Measurements from ENCODE around the gene SLAMF9.

Gene SLAMF9

DNA sequence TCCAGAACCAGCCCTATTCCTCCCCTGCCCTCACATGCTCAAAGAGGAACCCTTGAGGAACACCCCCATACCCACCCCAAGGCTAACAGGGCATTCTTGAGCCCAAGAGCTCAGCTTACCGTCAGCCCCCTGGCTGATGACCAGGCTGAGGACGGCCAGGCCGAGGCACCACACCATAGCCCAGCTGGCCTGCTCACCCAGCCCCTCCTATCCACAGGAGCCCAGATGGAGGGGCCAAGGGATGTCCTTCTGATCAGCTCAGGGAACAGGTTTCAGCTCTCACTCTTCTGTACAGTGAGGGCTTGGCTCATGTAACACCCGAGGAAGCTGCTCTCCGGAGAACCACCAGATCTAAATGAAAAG lies 10.8 kb downstream of the SLAMF9 start:
- POLR2A ChIA-PET: no interaction called here
- CTCF ChIA-PET: interaction anchor here (1.6 to 3.0 kb wide), 2 partner anchors 62 to 64 kb away, joined by 4 to 11 read pairs; no protein-coding TSS in a partner anchor
- TF ChIP-seq, protein P1, sequence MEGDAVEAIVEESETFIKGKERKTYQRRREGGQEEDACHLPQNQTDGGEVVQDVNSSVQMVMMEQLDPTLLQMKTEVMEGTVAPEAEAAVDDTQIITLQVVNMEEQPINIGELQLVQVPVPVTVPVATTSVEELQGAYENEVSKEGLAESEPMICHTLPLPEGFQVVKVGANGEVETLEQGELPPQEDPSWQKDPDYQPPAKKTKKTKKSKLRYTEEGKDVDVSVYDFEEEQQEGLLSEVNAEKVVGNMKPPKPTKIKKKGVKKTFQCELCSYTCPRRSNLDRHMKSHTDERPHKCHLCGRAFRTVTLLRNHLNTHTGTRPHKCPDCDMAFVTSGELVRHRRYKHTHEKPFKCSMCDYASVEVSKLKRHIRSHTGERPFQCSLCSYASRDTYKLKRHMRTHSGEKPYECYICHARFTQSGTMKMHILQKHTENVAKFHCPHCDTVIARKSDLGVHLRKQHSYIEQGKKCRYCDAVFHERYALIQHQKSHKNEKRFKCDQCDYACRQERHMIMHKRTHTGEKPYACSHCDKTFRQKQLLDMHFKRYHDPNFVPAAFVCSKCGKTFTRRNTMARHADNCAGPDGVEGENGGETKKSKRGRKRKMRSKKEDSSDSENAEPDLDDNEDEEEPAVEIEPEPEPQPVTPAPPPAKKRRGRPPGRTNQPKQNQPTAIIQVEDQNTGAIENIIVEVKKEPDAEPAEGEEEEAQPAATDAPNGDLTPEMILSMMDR (IDR thresholded peaks at IDR 0.05; ENCODE audit: control extremely low read depth, extremely low read depth, low read depth, missing control alignments): no peak
- DNase-seq (ENCODE audit: extremely low spot score): no peak

DNA sequence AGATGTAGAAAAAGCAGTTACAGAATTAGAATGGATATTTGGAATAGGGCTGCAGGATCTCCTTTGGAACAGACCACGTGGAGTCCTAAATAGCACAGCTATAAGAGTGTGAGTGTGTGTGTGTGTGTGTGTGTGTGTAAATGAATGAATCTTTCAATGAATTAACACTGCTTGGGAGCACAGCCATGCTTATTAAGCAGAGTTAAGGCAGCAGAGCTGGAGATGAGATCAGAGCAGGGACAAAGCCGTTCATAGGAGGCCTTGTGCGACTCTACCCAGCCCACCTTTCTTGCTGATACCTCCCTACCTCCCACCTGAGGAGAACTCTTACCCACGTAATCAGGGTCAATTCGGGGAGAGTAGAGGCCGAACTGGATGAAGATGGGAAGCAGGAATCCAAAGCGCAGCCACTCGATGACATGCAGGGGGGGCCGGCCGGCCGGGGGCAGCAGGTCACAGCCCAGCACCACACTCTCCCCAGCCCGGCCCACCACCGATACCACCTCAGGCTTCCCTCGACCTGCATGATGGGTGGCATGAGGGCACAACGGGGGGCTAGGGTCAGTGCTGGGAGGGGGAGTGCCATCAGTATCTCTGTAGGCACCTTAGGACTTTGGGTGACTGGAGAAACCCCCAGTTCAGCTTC lies 11.3 kb downstream of the SLAMF9 start:
- TF ChIP-seq, protein P1 (IDR thresholded peaks at IDR 0.05; ENCODE audit: control extremely low read depth, extremely low read depth, low read depth, missing control alignments): no peak
- ChIA-PET POLR2A (no interaction called here), CTCF (interaction anchor here (1.6 to 3.0 kb wide), 2 partner anchors 63 to 65 kb away, joined by 4 to 11 read pairs; no protein-coding TSS in a partner anchor)
- DNase-seq (ENCODE audit: extremely low spot score): no peak

DNA sequence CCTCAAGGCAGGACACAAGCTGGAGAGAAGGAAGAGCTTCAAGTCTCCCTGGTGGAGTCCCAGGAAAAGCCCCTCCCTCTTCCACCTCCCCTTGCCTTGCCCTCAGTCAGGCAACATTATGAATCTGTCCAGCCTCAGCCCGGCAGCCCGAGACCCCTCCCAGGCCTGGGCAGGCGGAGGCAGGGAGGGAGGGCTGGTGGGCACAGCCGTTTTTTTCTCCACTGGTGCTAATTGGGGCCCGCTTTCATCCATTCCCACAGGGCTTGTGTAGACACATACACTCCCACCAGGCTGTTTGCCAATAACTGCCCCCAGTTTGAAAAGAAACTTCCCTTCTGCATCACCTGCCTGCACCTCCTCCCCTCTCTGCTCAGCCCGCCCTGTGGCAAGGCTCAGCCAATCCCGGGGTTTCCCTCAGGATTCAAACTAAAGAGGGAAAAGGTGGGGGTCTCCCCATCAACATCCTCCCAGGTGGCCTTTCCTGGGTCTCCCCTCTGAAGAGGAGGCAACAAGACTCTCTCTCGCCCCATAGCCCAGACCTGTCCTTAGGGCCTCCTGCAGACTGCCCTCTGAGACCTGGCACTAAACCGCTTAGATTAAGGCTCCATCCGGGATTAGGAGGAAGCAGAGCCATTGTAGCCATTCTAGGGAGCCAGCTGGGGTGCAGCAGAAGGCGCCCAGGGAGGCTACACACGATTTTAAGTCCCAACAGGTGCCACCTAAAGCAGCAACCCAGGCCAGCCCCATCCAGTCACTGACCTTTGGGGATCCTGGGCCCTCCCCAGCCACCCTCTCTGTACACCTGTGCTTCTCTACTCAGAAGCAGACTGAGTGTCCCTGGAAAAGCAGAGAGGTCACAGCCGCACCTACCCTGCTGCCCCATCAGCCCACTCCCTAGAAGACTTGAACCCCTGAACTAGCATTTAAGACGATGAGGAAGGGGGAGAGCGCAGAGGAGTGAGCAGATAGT lies 12.2 kb downstream of the SLAMF9 start:
- ChIA-PET CTCF (interaction anchor here (1.1 to 13.3 kb wide), 4 partner anchors 51 to 66 kb away, joined by 3 to 232 read pairs (median 8); no protein-coding TSS in a partner anchor), POLR2A (no interaction called here)
- TF ChIP-seq, protein P1 (IDR thresholded peaks at IDR 0.05; ENCODE audit: control extremely low read depth, extremely low read depth, low read depth, missing control alignments): no peak
- DNase-seq (ENCODE audit: extremely low spot score): no peak

DNA sequence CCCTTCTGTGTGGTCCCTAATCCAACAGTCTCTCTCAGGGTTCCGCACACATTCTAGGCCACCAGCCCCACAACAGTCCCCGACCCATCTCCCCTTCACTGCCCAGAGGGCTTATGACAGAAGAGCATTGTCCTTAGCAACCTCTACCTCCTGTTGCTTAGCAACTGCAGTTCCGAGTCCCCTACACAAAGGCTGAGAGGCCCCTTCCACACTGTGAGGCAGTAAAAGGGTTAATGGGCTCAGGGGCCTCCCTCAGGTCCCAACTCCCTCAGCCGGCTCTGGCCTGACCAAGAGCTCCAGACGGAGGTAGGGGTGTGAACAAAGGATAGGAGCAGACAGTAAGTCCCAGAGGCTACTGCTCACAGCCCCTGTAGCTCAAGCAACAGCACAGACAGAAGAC lies 12.9 kb downstream of the SLAMF9 start:
- no peak for DNase-seq (ENCODE audit: extremely low spot score)
- ChIA-PET POLR2A (no interaction called here), CTCF (interaction anchor here (1.1 to 13.3 kb wide), 2 partner anchors 50 to 65 kb away, joined by 3 to 232 read pairs; no protein-coding TSS in a partner anchor)
- TF ChIP-seq, protein P1 (IDR thresholded peaks at IDR 0.05; ENCODE audit: control extremely low read depth, extremely low read depth, low read depth, missing control alignments): no peak

DNA sequence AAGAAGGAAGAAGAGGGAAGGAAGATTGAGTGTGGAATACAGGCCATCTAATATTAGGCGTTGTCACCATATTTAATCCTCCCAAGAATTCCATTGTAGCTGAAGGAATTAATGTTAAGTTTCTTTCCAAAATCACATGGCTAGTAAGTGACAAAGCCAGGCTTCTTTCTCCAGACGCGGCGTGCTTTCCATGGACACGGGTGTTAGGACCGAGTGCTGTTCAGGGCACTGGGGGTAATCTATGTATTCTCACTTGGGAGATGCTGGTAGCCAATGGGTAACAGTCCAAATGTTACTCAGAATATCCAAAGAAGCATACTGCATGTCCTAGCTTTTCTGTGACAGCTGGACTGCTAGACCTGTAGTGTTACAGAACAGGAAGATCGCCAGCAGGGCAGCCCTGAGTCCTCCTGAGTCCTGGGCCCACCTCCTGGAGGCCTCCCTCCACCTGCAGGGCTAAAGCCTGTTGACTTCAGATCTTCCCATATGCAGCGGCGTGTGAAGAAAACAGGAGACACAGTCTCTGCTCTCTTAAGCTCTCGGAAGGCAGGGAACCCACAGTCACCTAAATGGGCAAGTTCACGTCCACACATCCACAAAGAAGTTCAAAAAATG lies 13.9 kb downstream of the SLAMF9 start:
- TF ChIP-seq, protein P1 (IDR thresholded peaks at IDR 0.05; ENCODE audit: control extremely low read depth, extremely low read depth, low read depth, missing control alignments): no peak
- ChIA-PET CTCF (interaction anchor here (1.0 to 13.3 kb wide), 5 partner anchors 12 to 312 kb away, joined by 3 to 232 read pairs (median 3); no protein-coding TSS in a partner anchor), POLR2A (no interaction called here)
- no peak for DNase-seq (ENCODE audit: extremely low spot score)

DNA sequence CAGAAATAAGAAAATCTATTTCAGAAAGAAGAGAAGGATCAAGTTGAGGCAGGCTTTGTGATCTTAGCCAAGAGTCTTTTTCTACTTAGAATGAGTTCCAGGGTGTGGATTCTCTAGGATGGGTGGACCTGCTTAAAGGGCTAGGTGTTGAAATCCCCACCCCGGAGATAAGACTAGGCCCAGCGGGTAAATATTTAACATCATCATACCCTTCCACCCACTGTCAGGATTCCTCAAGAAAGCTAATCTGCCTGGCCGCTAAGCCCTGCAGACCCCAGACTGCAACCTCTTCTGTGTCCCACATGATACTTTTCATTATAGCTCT lies 14.4 kb downstream of the SLAMF9 start:
- ChIA-PET CTCF (interaction anchor here (1.0 to 13.3 kb wide), 5 partner anchors 12 to 312 kb away, joined by 3 to 232 read pairs (median 5); no protein-coding TSS in a partner anchor), POLR2A (no interaction called here)
- TF ChIP-seq, protein P1 (IDR thresholded peaks at IDR 0.05; ENCODE audit: control extremely low read depth, extremely low read depth, low read depth, missing control alignments): no peak
- DNase-seq (ENCODE audit: extremely low spot score): no peak
